PFSK-1 (cell line): Measurements from ENCODE around the gene LSM14B.

Experiments used
- FOXP2 ChIP-seq: optimal IDR thresholded peaks from 2 replicates; pipeline ENCODE3; 2011; ENCODE audit warnings: borderline replicate concordance, control low read depth, inconsistent platforms; ENCODE audit not compliant: insufficient read depth; ENCODE audit errors: extremely low read length, extremely low read depth
- POLR2AphosphoS5 ChIP-seq: IDR thresholded peaks from 2 replicates; pipeline ENCODE4 v1.6.1; 2012; ENCODE audit warnings: low read depth, mild to moderate bottlenecking, control low read depth, low read length, moderate library complexity
- SIN3A ChIP-seq: IDR thresholded peaks from 2 replicates; pipeline ENCODE4 v1.6.1; 2012; ENCODE audit warnings: mild to moderate bottlenecking, low read length, moderate library complexity, borderline replicate concordance; ENCODE audit not compliant: insufficient read depth
- TAF1 ChIP-seq: IDR thresholded peaks from 2 replicates; pipeline ENCODE4 v1.6.1; 2012; ENCODE audit warnings: low read length, control low read depth, borderline replicate concordance; ENCODE audit not compliant: insufficient read depth
- TF ChIP-seq, protein P1 (sequence below), 2 experiments: IDR thresholded peaks; 2 replicates each; pipeline versions ENCODE4 v1.6.1 to v1.8.0; 2011 to 2012; ENCODE audit warnings: low read depth in 2 of 2, low read length in 2 of 2, control low read depth in 1 of 2, inconsistent platforms in 1 of 2, mild to moderate bottlenecking in 1 of 2, moderate library complexity in 1 of 2; ENCODE audit not compliant: insufficient read depth in 1 of 2

DNA sequence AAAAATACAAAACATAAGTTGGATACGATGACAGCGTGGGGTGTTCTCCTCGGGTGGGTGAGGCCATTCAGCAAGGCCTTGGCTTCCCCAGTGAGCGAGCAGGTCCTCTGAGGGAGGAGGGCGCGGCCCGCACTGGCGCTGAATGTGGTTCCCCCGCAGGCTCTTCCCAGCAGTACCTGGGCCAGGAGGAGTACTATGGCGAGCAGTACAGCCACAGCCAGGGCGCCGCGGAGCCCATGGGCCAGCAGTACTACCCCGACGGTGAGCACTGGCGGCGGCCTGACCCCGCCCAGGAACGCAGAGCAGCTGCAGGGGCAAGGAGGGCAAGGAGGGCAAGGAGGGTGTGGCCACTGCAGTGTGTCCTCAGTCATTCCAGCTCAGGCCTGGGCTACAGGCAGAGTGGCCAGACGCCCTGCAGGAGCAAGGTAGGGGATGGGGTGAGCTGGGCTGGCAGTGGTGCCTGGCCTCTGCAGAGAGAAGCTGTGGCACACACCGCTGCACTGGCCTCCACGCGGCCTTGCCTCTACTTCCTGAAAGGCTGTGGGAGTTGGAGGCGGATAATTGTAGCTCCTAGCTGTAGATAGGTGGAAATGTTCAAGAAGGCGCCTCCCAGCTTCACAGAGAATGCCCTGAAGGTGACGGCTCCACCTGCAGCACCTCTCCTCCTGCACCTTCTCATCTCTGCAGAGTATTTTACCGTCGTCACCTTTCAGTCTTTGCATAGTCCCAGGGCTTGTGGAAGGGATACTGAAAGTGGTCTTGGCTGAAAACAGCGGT lies 41.9 kb downstream of the LSM14B start:
- TF ChIP-seq, protein P1, sequence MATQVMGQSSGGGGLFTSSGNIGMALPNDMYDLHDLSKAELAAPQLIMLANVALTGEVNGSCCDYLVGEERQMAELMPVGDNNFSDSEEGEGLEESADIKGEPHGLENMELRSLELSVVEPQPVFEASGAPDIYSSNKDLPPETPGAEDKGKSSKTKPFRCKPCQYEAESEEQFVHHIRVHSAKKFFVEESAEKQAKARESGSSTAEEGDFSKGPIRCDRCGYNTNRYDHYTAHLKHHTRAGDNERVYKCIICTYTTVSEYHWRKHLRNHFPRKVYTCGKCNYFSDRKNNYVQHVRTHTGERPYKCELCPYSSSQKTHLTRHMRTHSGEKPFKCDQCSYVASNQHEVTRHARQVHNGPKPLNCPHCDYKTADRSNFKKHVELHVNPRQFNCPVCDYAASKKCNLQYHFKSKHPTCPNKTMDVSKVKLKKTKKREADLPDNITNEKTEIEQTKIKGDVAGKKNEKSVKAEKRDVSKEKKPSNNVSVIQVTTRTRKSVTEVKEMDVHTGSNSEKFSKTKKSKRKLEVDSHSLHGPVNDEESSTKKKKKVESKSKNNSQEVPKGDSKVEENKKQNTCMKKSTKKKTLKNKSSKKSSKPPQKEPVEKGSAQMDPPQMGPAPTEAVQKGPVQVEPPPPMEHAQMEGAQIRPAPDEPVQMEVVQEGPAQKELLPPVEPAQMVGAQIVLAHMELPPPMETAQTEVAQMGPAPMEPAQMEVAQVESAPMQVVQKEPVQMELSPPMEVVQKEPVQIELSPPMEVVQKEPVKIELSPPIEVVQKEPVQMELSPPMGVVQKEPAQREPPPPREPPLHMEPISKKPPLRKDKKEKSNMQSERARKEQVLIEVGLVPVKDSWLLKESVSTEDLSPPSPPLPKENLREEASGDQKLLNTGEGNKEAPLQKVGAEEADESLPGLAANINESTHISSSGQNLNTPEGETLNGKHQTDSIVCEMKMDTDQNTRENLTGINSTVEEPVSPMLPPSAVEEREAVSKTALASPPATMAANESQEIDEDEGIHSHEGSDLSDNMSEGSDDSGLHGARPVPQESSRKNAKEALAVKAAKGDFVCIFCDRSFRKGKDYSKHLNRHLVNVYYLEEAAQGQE (IDR thresholded peaks at IDR 0.05; ENCODE audit: insufficient read depth in 1 of 2, low read depth in 2 of 2, low read length in 2 of 2), result no peak
- no peak for TF ChIP-seq SIN3A
- no peak for TF ChIP-seq POLR2AphosphoS5
- TF ChIP-seq TAF1, result no peak
- no peak for TF ChIP-seq FOXP2
